ENCODE measurements around the gene ANKRD44. TPM values are rescaled to one million over a fixed set of nuclear protein-coding genes. Genes with fewer than 3 reads are reported as not detected.

ANKRD44 gene
- total and polyA plus RNA-seq, 7 donors, result 0.35 to 9.3 (median 1.7) TPM

DNA sequence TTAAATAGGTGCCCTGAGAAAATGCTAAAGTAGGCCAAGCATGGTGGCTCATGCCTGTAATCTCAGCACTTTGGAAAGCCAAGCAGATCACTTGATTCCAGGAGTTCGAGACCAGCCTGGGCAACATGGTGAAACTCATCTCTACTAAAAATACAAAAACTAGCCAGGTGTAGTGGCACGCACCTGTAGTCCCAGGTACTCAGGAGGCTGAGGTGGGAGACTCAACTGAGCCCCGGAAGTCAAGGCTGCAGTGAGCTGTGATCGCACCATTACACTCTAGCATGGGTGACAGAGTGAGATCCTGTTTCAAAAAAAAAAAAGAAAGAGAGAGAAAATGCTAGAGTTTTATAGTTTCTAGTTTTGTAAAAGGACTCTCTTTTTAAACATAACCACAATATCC lies 12.0 kb downstream of the ANKRD44 start:
- intact Hi-C loops (cut with DNase I), result no loop called here
- Histone ChIP-seq H3K27ac (no peak overlapping the region), H3K4me1 (peaks cover 9% of the 10 kb centered on the region), H3K36me3 (ENCODE audit: insufficient read depth in 1 of 2, low read depth in 1 of 2) (no peaks in the 10 kb centered on the region), H3K9me3 (no peaks in the 10 kb centered on the region), H3K4me3 (no peak overlapping the region), H3K27me3 (ENCODE audit: insufficient read depth in 3 of 3, low read length in 2 of 3) (no peaks in the 10 kb centered on the region)
- no peak for DNase-seq
- WGBS, 3 donors, result 95 to 97% (median 96%) methylated on average over 4 of the region's 4 CpGs
- TF ChIP-seq, protein P1, sequence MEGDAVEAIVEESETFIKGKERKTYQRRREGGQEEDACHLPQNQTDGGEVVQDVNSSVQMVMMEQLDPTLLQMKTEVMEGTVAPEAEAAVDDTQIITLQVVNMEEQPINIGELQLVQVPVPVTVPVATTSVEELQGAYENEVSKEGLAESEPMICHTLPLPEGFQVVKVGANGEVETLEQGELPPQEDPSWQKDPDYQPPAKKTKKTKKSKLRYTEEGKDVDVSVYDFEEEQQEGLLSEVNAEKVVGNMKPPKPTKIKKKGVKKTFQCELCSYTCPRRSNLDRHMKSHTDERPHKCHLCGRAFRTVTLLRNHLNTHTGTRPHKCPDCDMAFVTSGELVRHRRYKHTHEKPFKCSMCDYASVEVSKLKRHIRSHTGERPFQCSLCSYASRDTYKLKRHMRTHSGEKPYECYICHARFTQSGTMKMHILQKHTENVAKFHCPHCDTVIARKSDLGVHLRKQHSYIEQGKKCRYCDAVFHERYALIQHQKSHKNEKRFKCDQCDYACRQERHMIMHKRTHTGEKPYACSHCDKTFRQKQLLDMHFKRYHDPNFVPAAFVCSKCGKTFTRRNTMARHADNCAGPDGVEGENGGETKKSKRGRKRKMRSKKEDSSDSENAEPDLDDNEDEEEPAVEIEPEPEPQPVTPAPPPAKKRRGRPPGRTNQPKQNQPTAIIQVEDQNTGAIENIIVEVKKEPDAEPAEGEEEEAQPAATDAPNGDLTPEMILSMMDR (IDR thresholded peaks at IDR 0.05), result no peak
- no peak for ATAC-seq

DNA sequence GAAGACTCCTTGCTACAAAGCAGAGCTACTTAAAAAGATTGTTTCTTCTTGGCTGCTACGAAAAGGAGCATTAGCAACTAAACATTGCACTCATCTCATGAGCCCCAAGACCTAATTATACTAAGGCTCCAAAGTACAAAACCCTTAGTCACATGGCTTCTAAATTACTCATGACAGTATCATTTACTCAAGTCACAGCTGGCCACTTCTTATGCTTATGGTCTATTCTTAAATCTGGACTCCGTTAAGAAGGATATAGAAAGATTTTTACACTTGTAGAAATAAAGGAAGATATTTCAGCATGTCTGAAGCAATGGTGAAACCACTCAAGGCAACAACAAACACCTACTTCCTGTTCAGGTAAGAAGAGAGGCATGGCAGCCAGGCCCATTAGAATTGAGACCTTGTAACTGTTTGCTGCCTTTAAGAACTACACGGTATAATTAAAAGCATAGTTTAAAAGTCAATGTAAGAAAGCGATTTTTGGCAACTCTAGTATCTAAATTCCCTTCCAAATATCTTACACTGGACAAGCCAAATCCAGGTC lies 12.7 kb downstream of the ANKRD44 start:
- Histone ChIP-seq H3K4me3 (no peak overlapping the region), H3K9me3 (no peaks in the 10 kb centered on the region), H3K4me1 (peaks cover 14% of the 10 kb centered on the region), H3K27ac (no peak overlapping the region), H3K27me3 (ENCODE audit: insufficient read depth in 3 of 3, low read length in 2 of 3) (no peaks in the 10 kb centered on the region), H3K36me3 (ENCODE audit: insufficient read depth in 1 of 2, low read depth in 1 of 2) (no peaks in the 10 kb centered on the region)
- WGBS, 3 donors, result 69 to 83% (median 80%) methylated on average over 4 of the region's 4 CpGs
- intact Hi-C loops (cut with DNase I), result no loop called here
- TF ChIP-seq, protein P1 (IDR thresholded peaks at IDR 0.05), result no peak
- ATAC-seq, result peak in 3 of 4 donors; percentile 65 to 71 (median 67)
- no peak for DNase-seq

DNA sequence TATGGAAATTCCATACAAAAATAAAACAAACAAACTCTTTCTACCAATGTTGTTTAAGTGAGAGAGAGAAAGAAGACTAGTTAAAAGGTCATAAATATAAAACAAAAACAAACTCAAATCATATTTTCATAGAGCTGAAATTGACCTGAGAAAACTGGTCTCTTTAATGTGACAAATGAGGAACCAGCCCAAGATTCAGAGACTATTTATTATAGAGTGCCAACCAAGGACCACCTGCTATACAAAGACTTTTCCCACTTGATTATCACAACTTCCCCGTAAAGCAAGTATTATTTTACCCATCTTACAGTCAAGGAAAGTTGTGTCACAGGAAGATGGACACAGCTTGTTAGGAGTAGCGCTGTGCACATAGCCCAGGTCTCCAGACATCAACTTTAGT lies 13.3 kb downstream of the ANKRD44 start:
- intact Hi-C loops (cut with DNase I), result no loop called here
- Histone ChIP-seq H3K4me3 (no peak overlapping the region), H3K4me1 (peaks cover 14% of the 10 kb centered on the region), H3K9me3 (no peaks in the 10 kb centered on the region), H3K27ac (no peak overlapping the region), H3K27me3 (ENCODE audit: insufficient read depth in 3 of 3, low read length in 2 of 3) (no peaks in the 10 kb centered on the region), H3K36me3 (ENCODE audit: insufficient read depth in 1 of 2, low read depth in 1 of 2) (no peaks in the 10 kb centered on the region)
- ATAC-seq (no peak), DNase-seq (no peak)
- 93 to 94% (median 94%) methylated on average over 2 of the region's 2 CpGs for WGBS, 3 donors
- TF ChIP-seq, protein P1 (IDR thresholded peaks at IDR 0.05), result no peak

DNA sequence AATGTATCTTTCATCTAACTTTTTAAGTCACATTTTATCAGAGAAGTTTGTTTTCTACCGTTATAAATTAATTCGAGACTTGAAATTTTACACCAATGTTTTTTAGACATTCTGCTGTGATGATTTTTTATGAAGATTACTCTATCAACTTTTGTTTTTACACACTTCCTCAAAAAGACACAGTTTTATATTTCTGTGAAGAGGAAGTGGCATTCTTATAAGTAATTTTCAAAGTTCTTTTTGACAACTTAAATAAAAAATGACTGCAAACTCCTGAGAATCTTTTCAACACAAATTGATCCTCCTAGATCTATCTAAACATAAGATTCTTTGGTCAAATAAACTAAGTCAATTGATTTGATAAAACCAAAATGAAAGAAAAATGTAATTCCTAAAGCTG lies 13.7 kb downstream of the ANKRD44 start:
- H3K27me3 ChIP-seq (ENCODE audit: insufficient read depth in 3 of 3, low read length in 2 of 3), result no peaks in the 10 kb centered on the region
- 44 to 59% (median 49%) methylated on average over 2 of the region's 2 CpGs for WGBS, 3 donors
- ATAC-seq (no peak), DNase-seq (no peak)
- no peak overlapping the region for H3K27ac ChIP-seq
- H3K9me3 ChIP-seq, result no peaks in the 10 kb centered on the region
- peaks cover 14% of the 10 kb centered on the region for H3K4me1 ChIP-seq
- intact Hi-C loops (cut with DNase I), result no loop called here
- H3K36me3 ChIP-seq (ENCODE audit: insufficient read depth in 1 of 2, low read depth in 1 of 2), result no peaks in the 10 kb centered on the region
- H3K4me3 ChIP-seq, result no peak overlapping the region
- TF ChIP-seq, protein P1 (IDR thresholded peaks at IDR 0.05), result no peak

DNA sequence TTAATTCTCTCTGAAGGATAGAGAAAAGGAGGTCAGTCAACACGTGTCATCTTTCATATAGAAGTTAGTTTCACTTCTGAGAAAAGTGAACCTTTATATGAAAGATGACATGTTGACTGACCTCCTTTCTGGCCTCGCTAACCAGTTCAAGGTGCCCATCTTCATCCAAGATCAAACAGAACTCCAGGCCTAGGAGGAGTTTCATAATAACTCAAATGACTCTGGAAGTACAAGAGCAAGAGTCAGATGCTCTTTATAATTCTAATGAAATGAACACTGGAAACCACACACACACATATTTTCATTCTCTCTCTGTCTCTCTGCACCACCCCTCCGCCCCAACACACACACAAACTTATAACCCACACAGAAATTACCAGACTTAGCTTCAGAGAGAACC lies 16.3 kb downstream of the ANKRD44 start:
- Histone ChIP-seq H3K27ac (peak overlapping the region; percentile 17), H3K4me3 (no peak overlapping the region), H3K9me3 (no peaks in the 10 kb centered on the region), H3K4me1 (peaks cover 14% of the 10 kb centered on the region), H3K36me3 (ENCODE audit: insufficient read depth in 1 of 2, low read depth in 1 of 2) (no peaks in the 10 kb centered on the region), H3K27me3 (ENCODE audit: insufficient read depth in 3 of 3, low read length in 2 of 3) (no peaks in the 10 kb centered on the region)
- intact Hi-C loops (cut with DNase I), result no loop called here
- DNase-seq (no peak), ATAC-seq (peak in 3 of 4 donors; percentile 26 to 53 (median 36))
- TF ChIP-seq, protein P1 (IDR thresholded peaks at IDR 0.05), result no peak
- whole genome bisulfite sequencing, 3 donors, result 72 to 85% (median 75%) methylated on average over 3 of the region's 3 CpGs
